Measurements from ENCODE around the gene NABP2. TPM values are rescaled to one million over a fixed set of nuclear protein-coding genes. Genes with fewer than 3 reads are reported as not detected.

Gene NABP2
- total and polyA plus RNA-seq, 2 donors (not counting 3 experiments of a cell fraction or from before 2014, with no cell fraction given): 42.4 to 59.7 TPM

GRCh38 chr12:56258068-56258819, 34.1 kb downstream of the NABP2 start, which contains the start of gene ANKRD52:
ANKRD52 (minus strand) TSS chr12:56258384; CDS start chr12:56258269, 115 bp downstream.
- Histone ChIP-seq H3K4me2 (ENCODE audit: insufficient read depth, low read length) (peak within 1 kb of the TSS; percentile 81), H3K9me1 (replicated peaks; ENCODE audit: control insufficient read depth, extremely low read depth, insufficient read depth, low read length) (no peaks in the 10 kb centered on the region), H3K4me1 (ENCODE audit: control insufficient read depth, extremely low read depth, insufficient read depth, low read length) (peaks cover 18% of the 10 kb centered on the region), H3K79me2 (ENCODE audit: control insufficient read depth, insufficient read depth, low read length) (peaks cover 26% of the 10 kb centered on the region), H3K9ac (replicated peaks; ENCODE audit: extremely low read depth, insufficient read depth, low read length) (peak within 1 kb of the TSS; percentile 81), H2AFZ (ENCODE audit: low read depth, low read length) (peak within 1 kb of the TSS; percentile 87), H3K4me3 (replicated peaks in 1 of 3; ENCODE audit: insufficient read depth in 1 of 3, low read depth in 1 of 3, low read length in 3 of 3) (peak within 1 kb of the TSS; percentile 84 to 96 (median 91)), H3K27me3 (ENCODE audit: control insufficient read depth in 2 of 2, insufficient read depth in 2 of 2, low read length in 2 of 2) (no peaks in the 10 kb centered on the region), H3K27ac (ENCODE audit: insufficient read depth, low read depth, low read length) (peak within 1 kb of the TSS; percentile 22), H4K20me1 (replicated peaks; ENCODE audit: control insufficient read depth, extremely low read depth, insufficient read depth, low read length) (no peaks in the 10 kb centered on the region), H3K9me3 (replicated peaks; ENCODE audit: control insufficient read depth, insufficient read depth, low read length) (no peaks in the 10 kb centered on the region), H3K36me3 (ENCODE audit: control insufficient read depth in 2 of 2, extremely low read depth in 1 of 2, insufficient read depth in 2 of 2, low read length in 2 of 2) (peaks cover 16 to 24% of the 10 kb centered on the region in 2 experiments)
- intact Hi-C loops (cut with micrococcal nuclease) (loop anchor here (1.0 kb wide), 4 partner anchors 8 to 140 kb away; partner anchors contain the start of genes COQ10A, NABP2 and ZC3H10), dilution Hi-C loops (cut with MboI; ENCODE audit: extremely low pct_ligation_motif_present, low sequenced_read_pairs) (no loop called here)
- TF ChIP-seq POLR2A (IDR thresholded peaks at IDR 0.05; ENCODE audit: low read depth, low read length) (peak; percentile 57), EZH2 (IDR thresholded peaks at IDR 0.05; ENCODE audit: borderline replicate concordance, low read depth, low read length, severe bottlenecking) (no peak), CTCF (IDR thresholded peaks at IDR 0.05; ENCODE audit: extremely low read depth in 1 of 2, insufficient read depth in 1 of 2, low read depth in 1 of 2, low read length in 2 of 2) (peak; percentile 67 to 74), MYC (IDR thresholded peaks at IDR 0.05; ENCODE audit: low read depth, low read length) (no peak), JUN (IDR thresholded peaks at IDR 0.05; ENCODE audit: borderline replicate concordance, insufficient read depth, insufficient read length, low read depth) (no peak), POLR2AphosphoS5 (IDR thresholded peaks at IDR 0.05; ENCODE audit: insufficient read depth, low read depth, low read length) (peak; percentile 81), GATA2 (IDR thresholded peaks at IDR 0.05; ENCODE audit: insufficient read depth, insufficient read length, low read depth, low read length) (no peak), FOS (IDR thresholded peaks at IDR 0.05; ENCODE audit: borderline replicate concordance, insufficient read depth, low read length) (no peak), MAX (IDR thresholded peaks at IDR 0.05; ENCODE audit: insufficient read depth, insufficient read length) (no peak)
- POLR2A ChIA-PET: interaction anchor here (1.6 kb wide), 1 partner anchor 37 kb away, joined by 3 read pairs; the partner anchor contains the start of gene RNF41
- no TSS peak for BruUV-seq (replicated peaks)
- DNase-seq (ENCODE audit: low read depth, low spot score) (peak; percentile 76), FAIRE-seq (peak; percentile 82)
- CTCF ChIA-PET: interaction anchor here (0.8 to 4.0 kb wide), 16 partner anchors 9 to 206 kb away, joined by 3 to 50 read pairs (median 4); partner anchors contain the start of genes COQ10A, RNF41, SMARCC2 and ZC3H10

All from endothelial cell of umbilical vein (primary cell).